HUDEP-2 (cell line): ENCODE measurements around the gene SLC10A1.
A peak's percentile ranks its signal among the peaks of the same experiment; 100 is the strongest.

Source experiments
- DNase-seq, 76 experiments: peaks; one replicate each; lab custom pipeline; 2025; ENCODE audit not compliant: unreplicated experiment in 76 of 76; lab: John Stamatoyannopoulos, UW

SLC10A1 gene

GRCh38 chr14:69811227-69811867 is 14.3 kb upstream of the SLC10A1 start:
- DNase-seq, result no peak

- no peak for DNase-seq
These were observed 12.1 kb upstream of the SLC10A1 start for GRCh38 chr14:69808919-69809808.

GRCh38 chr14:69807192-69807591 is 10.2 kb upstream of the SLC10A1 start:
- no peak for DNase-seq

- DNase-seq, result no peak
These were observed 7.9 kb upstream of the SLC10A1 start for GRCh38 chr14:69804902-69805301.

GRCh38 chr14:69803753-69804152 is 6.7 kb upstream of the SLC10A1 start:
- peak in 1 of 76 experiments; percentile 5 for DNase-seq

- no peak for DNase-seq
These were observed 1.3 kb upstream of the SLC10A1 start for GRCh38 chr14:69798339-69798735.

GRCh38 chr14:69797573-69798338 is 715 bp upstream of the SLC10A1 start:
- DNase-seq, result no peak

GRCh38 chr14:69795691-69796090 is 1.4 kb downstream of the SLC10A1 start:
- no peak for DNase-seq

GRCh38 chr14:69794791-69795190 is 2.2 kb downstream of the SLC10A1 start:
- no peak for DNase-seq

GRCh38 chr14:69792887-69793421 is 4.1 kb downstream of the SLC10A1 start:
- no peak for DNase-seq

GRCh38 chr14:69789118-69789640 is 7.9 kb downstream of the SLC10A1 start:
- no peak for DNase-seq

GRCh38 chr14:69786603-69787002 is 10.4 kb downstream of the SLC10A1 start:
- no peak for DNase-seq

- DNase-seq, result no peak
These were observed 12.1 kb downstream of the SLC10A1 start for GRCh38 chr14:69784942-69785341.

GRCh38 chr14:69780952-69781351 is 16.1 kb downstream of the SLC10A1 start:
- no peak for DNase-seq

- no peak for DNase-seq
These were observed 16.9 kb downstream of the SLC10A1 start for GRCh38 chr14:69780092-69780491.

GRCh38 chr14:69779088-69779487 is 18.0 kb downstream of the SLC10A1 start:
- no peak for DNase-seq

GRCh38 chr14:69776875-69777453 is 20.1 kb downstream of the SLC10A1 start:
- no peak for DNase-seq

- no peak for DNase-seq
These were observed 22.0 kb downstream of the SLC10A1 start for GRCh38 chr14:69775012-69775411.

- DNase-seq, result no peak
These were observed 23.3 kb downstream of the SLC10A1 start for GRCh38 chr14:69773571-69774276.
